ENCODE data around the gene HINFP. TPM values are rescaled to one million over a fixed set of nuclear protein-coding genes. Genes with fewer than 3 reads are reported as not detected.
"Not testable (repeated sequence)": the region's sequence is repeated elsewhere in the genome, so short reads cannot be mapped to it uniquely, and the experiment has no call there.

HINFP gene
- total RNA-seq, 1 donor from 2014 or later, result 32.8 TPM

DNA sequence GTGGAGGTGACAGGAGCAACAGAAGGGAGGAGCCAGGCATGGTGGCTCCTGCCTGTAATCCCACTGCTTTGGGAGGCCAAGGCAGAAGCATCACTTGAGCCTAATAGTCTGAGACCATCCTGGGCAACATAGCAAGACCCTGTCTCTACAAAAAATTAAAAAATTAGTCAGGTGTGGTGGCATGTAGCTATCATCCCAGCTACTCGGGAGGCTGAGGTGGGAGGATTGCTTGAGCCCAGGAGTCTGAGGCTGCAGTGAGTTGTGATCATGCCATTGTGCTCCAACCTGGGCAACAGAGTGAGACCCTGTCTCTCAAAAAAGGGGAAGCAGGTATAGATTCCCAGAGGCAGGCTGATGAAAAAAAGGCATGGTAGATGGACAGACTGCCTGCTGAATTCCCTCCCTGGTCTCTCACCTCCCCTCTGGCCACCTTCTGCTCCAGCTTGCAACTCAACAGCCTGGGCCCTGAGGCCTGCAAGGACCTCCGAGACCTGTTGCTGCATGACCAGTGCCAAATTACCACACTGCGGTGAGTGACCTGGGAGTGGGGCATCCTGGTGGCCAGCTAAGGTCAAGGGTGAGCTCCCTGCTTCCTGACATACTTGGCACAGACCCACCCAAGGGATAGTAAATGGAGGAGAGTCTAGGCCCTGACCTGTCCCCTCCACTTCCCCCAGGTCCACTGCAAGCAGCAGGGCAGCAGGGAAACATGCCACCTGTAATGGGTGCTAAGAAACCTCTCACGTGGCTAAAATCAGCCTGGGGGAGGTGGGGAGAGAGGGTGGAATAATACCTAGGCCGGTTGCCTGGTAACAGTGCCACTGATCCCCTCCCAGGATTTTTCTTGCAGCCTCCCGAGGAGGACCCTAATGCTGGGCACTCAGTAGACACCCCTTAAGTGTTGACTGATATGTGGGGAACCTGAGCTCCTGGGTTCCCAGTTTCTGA, 59.6 kb downstream of the HINFP start:
- TF ChIP-seq, protein P1, sequence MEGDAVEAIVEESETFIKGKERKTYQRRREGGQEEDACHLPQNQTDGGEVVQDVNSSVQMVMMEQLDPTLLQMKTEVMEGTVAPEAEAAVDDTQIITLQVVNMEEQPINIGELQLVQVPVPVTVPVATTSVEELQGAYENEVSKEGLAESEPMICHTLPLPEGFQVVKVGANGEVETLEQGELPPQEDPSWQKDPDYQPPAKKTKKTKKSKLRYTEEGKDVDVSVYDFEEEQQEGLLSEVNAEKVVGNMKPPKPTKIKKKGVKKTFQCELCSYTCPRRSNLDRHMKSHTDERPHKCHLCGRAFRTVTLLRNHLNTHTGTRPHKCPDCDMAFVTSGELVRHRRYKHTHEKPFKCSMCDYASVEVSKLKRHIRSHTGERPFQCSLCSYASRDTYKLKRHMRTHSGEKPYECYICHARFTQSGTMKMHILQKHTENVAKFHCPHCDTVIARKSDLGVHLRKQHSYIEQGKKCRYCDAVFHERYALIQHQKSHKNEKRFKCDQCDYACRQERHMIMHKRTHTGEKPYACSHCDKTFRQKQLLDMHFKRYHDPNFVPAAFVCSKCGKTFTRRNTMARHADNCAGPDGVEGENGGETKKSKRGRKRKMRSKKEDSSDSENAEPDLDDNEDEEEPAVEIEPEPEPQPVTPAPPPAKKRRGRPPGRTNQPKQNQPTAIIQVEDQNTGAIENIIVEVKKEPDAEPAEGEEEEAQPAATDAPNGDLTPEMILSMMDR (IDR thresholded peaks at IDR 0.05; ENCODE audit: unreplicated experiment), result no peak
- H3K4me1 Mint-ChIP-seq, result peaks cover 7% of the 10 kb centered on the region
- no peak overlapping the region for H3K4me3 Mint-ChIP-seq
- no peak for DNase-seq (ENCODE audit: low spot score in 2 of 2, unreplicated experiment in 2 of 2)
- no peaks in the 10 kb centered on the region for H3K27me3 Mint-ChIP-seq (ENCODE audit: low read depth)
- peaks cover 16% of the 10 kb centered on the region for H3K36me3 Mint-ChIP-seq
- H3K27ac Mint-ChIP-seq, result no peak overlapping the region
- H3K9me3 Mint-ChIP-seq, result no peaks in the 10 kb centered on the region

DNA sequence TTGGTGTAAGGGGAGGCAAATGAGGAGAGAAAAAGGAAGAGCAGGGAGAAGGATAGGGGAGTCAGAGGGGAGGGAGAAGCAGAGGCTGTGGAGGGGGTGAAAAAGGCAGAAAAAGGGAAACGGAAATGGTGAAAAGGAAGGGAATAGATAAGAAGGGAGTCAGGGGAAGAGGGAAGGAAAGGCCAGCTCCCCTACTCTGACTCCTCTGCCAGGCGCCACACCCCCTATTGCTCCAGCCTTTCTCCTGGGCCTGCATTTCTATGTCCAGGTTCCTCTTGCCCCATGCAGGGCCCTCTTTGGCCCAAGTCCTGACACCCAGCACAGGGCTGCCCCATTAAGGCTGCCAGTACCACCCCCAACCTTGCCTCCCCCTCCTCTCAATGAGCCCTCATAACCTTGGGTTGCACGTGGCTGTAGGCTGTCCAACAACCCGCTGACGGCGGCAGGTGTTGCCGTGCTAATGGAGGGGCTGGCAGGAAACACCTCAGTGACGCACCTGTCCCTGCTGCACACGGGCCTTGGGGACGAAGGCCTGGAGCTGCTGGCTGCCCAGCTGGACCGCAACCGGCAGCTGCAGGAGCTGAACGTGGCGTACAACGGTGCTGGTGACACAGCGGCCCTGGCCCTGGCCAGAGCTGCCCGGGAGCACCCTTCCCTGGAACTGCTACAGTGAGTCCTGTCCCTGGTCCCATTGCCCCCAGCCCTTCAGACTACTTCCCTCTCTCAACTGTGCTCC, 60.5 kb downstream of the HINFP start:
- TF ChIP-seq, protein P1 (IDR thresholded peaks at IDR 0.05; ENCODE audit: unreplicated experiment), result no peak
- Mint-ChIP-seq H3K36me3 (peaks cover 16% of the 10 kb centered on the region), H3K4me3 (no peak overlapping the region)

DNA sequence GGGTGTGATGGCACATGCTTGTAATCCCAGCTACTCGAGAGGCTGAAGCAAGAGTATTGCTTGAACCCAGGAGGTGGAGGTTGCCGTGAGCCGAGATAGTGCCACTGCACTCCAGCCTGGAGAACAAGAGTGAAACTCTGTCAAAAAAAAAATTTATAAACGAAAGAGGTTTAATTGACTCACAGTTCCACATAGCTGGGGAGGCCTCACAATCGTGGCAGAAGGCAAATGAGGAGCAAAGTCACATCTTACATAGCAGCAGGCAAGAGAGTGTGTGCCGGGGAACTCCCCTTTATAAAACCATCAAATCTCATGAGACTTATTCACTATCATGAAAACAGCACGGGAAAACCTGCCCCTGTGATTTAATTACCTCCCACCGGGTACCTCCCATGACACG, 63.0 kb downstream of the HINFP start:
- not testable (repeated sequence) for H3K27ac Mint-ChIP-seq; H3K27me3 Mint-ChIP-seq (ENCODE audit: low read depth); H3K4me3 Mint-ChIP-seq; H3K9me3 Mint-ChIP-seq; DNase-seq (ENCODE audit: low spot score in 2 of 2, unreplicated experiment in 2 of 2)
- H3K36me3 Mint-ChIP-seq, result peaks cover 14% of the 10 kb centered on the region
- H3K4me1 Mint-ChIP-seq, result peaks cover 13% of the 10 kb centered on the region

More for the DNA sequence above, 60.5 kb downstream of the HINFP start:
- no peaks in the 10 kb centered on the region for H3K27me3 Mint-ChIP-seq (ENCODE audit: low read depth)
- H3K27ac Mint-ChIP-seq, result no peak overlapping the region
- H3K9me3 Mint-ChIP-seq, result no peaks in the 10 kb centered on the region
- peaks cover 13% of the 10 kb centered on the region for H3K4me1 Mint-ChIP-seq
- DNase-seq (ENCODE audit: low spot score in 2 of 2, unreplicated experiment in 2 of 2), result no peak

Other genes starting within 250 kb of the HINFP start
- not detected in 3 replicates for gene CXCR5, start 237.7 kb upstream of the HINFP start, total RNA-seq
- 88.6 to 92.4 TPM (median 91.7 TPM) in 3 replicates for gene BCL9L, start 195.7 kb upstream of the HINFP start, total RNA-seq
- 2.2 to 3.0 TPM (median 2.7 TPM) in 3 replicates for gene UPK2, start 165.3 kb upstream of the HINFP start, total RNA-seq
- not detected in 3 replicates for gene FOXR1, start 149.8 kb upstream of the HINFP start, total RNA-seq
- gene CENATAC, start 123.4 kb upstream of the HINFP start, total RNA-seq, result 65.7 to 69.1 TPM (median 66.3 TPM) in 3 replicates
- gene RPS25, start 103.2 kb upstream of the HINFP start, total RNA-seq, result 1,201 to 1,234 TPM (median 1,218 TPM) in 3 replicates
- 53.9 to 56.5 TPM (median 54.5 TPM) in 3 replicates for gene TRAPPC4, start 102.8 kb upstream of the HINFP start, total RNA-seq
- 29.6 to 35.3 TPM (median 33.2 TPM) in 3 replicates for gene SLC37A4, start 90.7 kb upstream of the HINFP start, total RNA-seq
- gene HYOU1, start 64.4 kb upstream of the HINFP start, total RNA-seq, result 131 to 142 TPM (median 133 TPM) in 3 replicates
- 32.5 to 35.2 TPM (median 32.6 TPM) in 3 replicates for gene VPS11, start 53.8 kb upstream of the HINFP start, total RNA-seq
- gene HMBS, start 36.7 kb upstream of the HINFP start, total RNA-seq, result 28.0 to 29.1 TPM (median 28.1 TPM) in 3 replicates
- 38.2 to 47.7 TPM (median 44.9 TPM) in 3 replicates for gene DPAGT1, start 19.7 kb upstream of the HINFP start, total RNA-seq
- gene C2CD2L, start 14.2 kb upstream of the HINFP start, total RNA-seq, result 8.7 to 10.5 TPM (median 10.0 TPM) in 3 replicates
- 1.9 to 2.6 TPM (median 2.0 TPM) in 3 replicates for gene ABCG4, start 27.5 kb downstream of the HINFP start, total RNA-seq
- gene NLRX1, start 47.1 kb downstream of the HINFP start, total RNA-seq, result 21.2 to 21.9 TPM (median 21.8 TPM) in 3 replicates
- gene NHERF4, start 63.9 kb downstream of the HINFP start, total RNA-seq, result 0.42 to 0.67 TPM (median 0.66 TPM) in 3 replicates
- 27.5 to 28.0 TPM (median 27.6 TPM) in 3 replicates for gene CBL, start 84.8 kb downstream of the HINFP start, total RNA-seq
- gene MCAM, start 195.6 kb downstream of the HINFP start, total RNA-seq, result 25.9 to 28.2 TPM (median 26.7 TPM) in 3 replicates
- gene RNF26, start 212.9 kb downstream of the HINFP start, total RNA-seq, result 36.1 to 37.1 TPM (median 36.2 TPM) in 3 replicates
- 24.1 to 25.0 TPM (median 24.4 TPM) in 3 replicates for gene C1QTNF5, start 219.3 kb downstream of the HINFP start, total RNA-seq
- not detected in 3 replicates for gene MFRP, start 225.1 kb downstream of the HINFP start, total RNA-seq

All from mesothelial cell of epicardium (in vitro differentiated cells).